Fibroblast of villous mesenchyme (primary cell): Measurements from ENCODE around the gene ANKRD9. TPM values are rescaled to one million over a fixed set of nuclear protein-coding genes. Genes with fewer than 3 reads are reported as not detected.

Experiments
- DNase-seq: peaks from one replicate; pipeline ENCODE4 v3.0.0-alpha.2; 2010; ENCODE audit warnings: low read depth
- H3K4me3 ChIP-seq: 2 replicates; pipeline ENCODE4 v1.5.1; 2011; ENCODE audit warnings: low read depth, mild to moderate bottlenecking, low read length
- CTCF ChIP-seq: IDR thresholded peaks from 2 replicates; pipeline ENCODE4 v1.5.1; 2012; ENCODE audit warnings: low read depth, mild to moderate bottlenecking, low read length; ENCODE audit not compliant: insufficient read depth
- total RNA-seq: library from RNA; depleted of rRNA; stranded (reverse); fragments of >200 nt; gene quantifications from 2 replicates; pipeline ENCODE4 v1.2.3, GENCODE V29; 2012

Gene ANKRD9
- total RNA-seq, 1 donor: 16.4 TPM

DNA sequence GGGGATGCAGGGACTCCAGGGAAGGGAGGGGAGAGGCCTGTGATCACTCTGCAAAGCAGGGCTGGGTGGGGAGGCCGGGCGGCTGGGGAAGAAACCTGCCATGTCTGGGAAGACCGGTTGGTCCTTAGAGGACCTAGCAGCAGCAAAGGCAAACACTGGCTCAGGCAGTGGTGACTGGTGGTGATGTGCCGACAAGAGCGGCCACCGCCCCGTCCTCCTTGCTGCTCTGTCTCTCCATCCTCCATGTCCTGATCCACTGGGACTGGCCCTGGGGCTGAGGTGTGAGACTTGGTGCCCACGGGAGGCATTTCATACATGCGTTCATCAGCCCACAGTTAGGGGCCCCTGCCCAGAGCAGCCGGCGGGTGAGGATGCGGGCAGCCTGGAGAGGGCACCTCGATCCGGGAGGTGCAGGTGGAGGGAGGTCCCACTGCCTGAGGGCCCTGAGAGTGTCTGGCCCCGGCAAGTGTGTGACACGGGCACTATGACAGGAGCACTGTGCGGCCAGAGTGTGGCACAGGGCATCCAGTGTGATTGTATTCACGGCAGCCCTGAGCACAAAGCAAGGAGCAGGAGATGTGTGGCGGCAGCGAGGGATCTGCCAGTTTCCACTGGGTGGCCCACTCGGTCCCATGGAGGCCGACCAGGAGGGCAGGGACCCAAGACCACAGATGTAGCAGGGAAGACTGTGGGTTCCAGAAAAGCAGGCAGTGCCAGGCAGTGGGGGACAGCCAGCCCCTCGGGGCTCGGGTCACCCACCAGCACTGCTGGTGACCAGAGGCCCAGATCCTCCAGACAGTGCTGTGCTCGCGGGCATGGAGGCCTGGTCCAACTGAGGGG is 13.9 kb downstream of the ANKRD9 start:
- no peak overlapping the region for H3K4me3 ChIP-seq
- no peak for DNase-seq
- no peak for TF ChIP-seq CTCF

DNA sequence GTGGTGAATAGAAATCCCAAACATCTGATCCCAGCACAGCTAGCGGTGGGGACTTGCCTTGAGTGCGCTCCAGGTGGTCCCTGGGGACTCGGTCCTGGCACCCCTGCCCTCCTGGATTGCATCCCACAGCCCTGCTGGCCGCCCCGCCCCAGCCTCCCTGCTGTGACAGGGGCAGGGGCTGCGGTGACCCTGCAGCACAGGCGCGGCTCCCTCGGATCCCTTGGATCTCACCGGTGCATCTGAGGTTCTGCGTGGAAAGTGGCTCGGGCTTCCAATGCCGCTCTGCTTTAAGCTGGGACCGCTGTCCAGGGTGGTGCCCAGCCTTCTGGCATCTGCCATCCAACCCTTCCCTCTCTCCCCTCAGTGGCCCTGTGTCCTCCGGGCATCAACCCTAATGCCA is 16.0 kb downstream of the ANKRD9 start:
- DNase-seq: no peak

DNA sequence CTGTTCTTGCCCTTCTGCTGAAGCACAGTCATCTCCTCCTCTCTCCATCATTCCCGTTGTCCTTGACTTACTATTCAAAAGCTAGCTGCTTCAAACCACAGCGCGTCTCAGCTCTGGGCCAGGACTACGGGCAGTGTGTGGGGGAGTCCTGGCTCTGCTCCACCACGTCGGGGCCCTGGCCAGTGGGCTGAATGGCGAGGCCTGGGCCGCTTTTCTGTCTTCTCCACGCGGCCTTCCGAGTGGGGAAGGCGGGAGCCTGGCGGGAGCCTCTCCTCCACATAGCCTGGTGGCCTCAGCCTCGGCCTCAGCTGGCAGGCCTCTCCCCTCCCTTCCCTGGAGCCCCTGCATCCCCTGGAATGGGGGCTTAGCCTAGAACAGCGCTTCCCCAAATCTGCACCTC is 16.5 kb downstream of the ANKRD9 start:
- TF ChIP-seq CTCF: no peak

More for the DNA sequence above, 16.0 kb downstream of the ANKRD9 start:
- TF ChIP-seq CTCF: no peak
- H3K4me3 ChIP-seq: no peak overlapping the region

DNA sequence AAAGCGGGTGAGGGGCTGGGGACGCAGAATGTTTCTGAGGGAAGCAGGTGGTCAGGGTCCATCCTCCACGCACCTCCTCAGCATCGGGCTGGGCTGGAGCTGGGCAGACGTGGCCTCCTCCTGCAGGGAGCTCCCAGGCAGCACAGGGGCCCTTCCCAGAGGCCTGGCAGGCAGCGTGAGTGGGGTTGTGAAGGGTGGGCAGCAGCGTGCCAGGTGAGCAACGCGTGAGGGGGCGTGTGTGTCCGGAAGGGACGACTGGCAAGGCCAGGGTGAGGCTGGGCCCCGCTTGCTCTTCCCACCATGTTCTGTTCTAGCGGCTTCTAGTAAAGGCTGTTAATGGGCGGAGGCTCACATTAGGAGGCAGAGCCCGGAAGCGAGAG is 17.1 kb downstream of the ANKRD9 start:
- DNase-seq: no peak
- no peak overlapping the region for H3K4me3 ChIP-seq
- no peak for TF ChIP-seq CTCF

More for the DNA sequence above, 16.5 kb downstream of the ANKRD9 start:
- DNase-seq: no peak
- no peak overlapping the region for H3K4me3 ChIP-seq

DNA sequence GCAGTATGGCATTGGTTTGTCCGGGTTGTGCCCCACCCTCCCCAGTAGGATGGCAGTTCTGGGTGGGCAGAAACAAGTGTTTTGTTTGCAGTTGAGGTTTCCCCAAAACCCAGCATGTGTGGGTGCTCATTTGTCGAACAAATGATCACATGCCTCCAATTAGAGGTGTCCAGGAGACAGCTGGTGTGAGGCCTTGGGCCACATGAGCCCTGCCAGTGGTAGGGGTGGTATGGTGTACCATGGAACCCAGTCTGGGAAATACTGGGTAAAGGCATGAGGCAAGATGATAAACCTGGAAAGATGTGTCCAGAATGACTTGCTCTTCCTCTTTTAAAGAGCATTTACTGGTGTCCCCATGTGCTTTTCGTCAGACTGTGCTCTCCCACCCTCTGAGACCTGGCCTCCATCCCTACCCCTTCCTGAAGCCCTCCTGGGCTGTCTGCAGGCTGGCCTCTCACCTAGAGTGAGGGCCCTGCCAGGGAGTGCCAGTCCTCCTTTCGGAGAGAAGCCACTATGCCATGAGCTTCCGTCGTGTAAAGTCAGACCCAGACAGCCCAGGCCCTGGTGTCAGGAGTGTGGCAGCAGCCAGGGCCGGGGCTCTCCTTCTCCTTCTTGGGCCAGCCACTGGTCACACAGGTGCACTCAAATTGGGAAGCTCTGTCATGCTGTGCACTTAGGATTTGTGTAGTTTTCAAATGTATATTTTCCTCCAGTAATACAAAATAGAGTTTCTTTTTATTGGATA is 17.6 kb downstream of the ANKRD9 start:
- TF ChIP-seq CTCF: no peak
- no peak overlapping the region for H3K4me3 ChIP-seq
- no peak for DNase-seq

- DNase-seq: no peak
- no peak for TF ChIP-seq CTCF
Observed at GRCh38 chr14:102491366-102491765, 18.2 kb downstream of the ANKRD9 start.

More at GRCh38 chr14:102491366-102491765, 18.2 kb downstream of the ANKRD9 start:
- H3K4me3 ChIP-seq: no peak overlapping the region
